Stomach (tissue), 4 donors: ENCODE data around the gene KCTD5.
"Not testable (repeated sequence)": the region's sequence is repeated elsewhere in the genome, so short reads cannot be mapped to it uniquely, and the experiment has no call there.

Source experiments
- EP300 ChIP-seq: sonication (generic); formaldehyde crosslinking; IDR thresholded peaks from one replicate; pipeline ENCODE4 v1.6.1; 2017; ENCODE audit warnings: antibody characterized with exemption
- POLR2A ChIP-seq, 4 donors: fragments of 450-650 bp; IDR thresholded peaks; one replicate each; pipeline ENCODE4 v1.6.1; 2016; ENCODE audit warnings: antibody characterized with exemption in 4 of 4, control low read depth in 2 of 4, mild to moderate bottlenecking in 1 of 4, moderate library complexity in 1 of 4
- POLR2AphosphoS5 ChIP-seq, 3 donors: sonication (generic); formaldehyde crosslinking; IDR thresholded peaks; one replicate each; pipeline ENCODE4 v1.6.1; 2016; ENCODE audit warnings: antibody characterized with exemption in 3 of 3
- TF ChIP-seq, protein P1 (sequence below), 7 experiments: fragments of 450-650 bp in 4 of 7; fragments of 200-600 bp in 3 of 7; sonication (generic) in 3 of 7; IDR thresholded peaks; one replicate each; pipeline ENCODE4 v1.5.1; 2016 to 2019; ENCODE audit warnings: antibody characterized with exemption in 7 of 7, control low read depth in 2 of 7, mild to moderate bottlenecking in 1 of 7

DNA sequence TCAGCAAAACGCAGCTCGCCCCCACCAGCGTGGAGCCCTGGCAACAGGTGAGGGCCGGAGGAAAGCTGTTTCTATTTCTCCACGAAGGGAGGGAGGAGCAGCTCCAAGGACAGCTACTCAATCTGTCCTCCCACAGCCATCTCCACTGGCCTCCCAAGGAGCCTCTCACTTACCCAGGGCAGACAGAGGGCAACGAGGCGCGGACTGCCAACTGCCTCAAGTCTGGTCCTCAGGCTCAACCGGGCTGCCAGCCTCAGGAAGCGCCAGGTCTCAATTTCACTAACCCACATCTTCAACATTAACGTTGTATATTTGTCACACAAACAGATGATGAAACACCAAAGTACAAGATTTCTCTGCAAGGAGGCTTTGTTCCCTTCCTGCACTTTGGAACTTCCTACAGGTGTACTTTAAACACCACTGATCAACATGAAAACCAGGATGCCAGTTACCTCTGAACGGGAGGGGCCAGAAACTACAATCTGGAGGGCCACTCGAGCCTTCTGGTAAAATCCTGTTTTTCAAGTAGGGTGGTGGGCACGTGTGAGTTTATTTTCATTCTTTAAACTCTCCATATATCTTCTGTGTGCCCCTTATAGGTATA is 31.0 kb upstream of the KCTD5 start:
- TF ChIP-seq, protein P1, sequence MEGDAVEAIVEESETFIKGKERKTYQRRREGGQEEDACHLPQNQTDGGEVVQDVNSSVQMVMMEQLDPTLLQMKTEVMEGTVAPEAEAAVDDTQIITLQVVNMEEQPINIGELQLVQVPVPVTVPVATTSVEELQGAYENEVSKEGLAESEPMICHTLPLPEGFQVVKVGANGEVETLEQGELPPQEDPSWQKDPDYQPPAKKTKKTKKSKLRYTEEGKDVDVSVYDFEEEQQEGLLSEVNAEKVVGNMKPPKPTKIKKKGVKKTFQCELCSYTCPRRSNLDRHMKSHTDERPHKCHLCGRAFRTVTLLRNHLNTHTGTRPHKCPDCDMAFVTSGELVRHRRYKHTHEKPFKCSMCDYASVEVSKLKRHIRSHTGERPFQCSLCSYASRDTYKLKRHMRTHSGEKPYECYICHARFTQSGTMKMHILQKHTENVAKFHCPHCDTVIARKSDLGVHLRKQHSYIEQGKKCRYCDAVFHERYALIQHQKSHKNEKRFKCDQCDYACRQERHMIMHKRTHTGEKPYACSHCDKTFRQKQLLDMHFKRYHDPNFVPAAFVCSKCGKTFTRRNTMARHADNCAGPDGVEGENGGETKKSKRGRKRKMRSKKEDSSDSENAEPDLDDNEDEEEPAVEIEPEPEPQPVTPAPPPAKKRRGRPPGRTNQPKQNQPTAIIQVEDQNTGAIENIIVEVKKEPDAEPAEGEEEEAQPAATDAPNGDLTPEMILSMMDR (IDR thresholded peaks at IDR 0.05): not testable (repeated sequence)
- TF ChIP-seq POLR2AphosphoS5 (IDR thresholded peaks at IDR 0.05); POLR2A (IDR thresholded peaks at IDR 0.05); EP300: not testable (repeated sequence)
